ENCODE data around the gene C1orf53. TPM values are rescaled to one million over a fixed set of nuclear protein-coding genes. Genes with fewer than 3 reads are reported as not detected.

The C1orf53 gene
- total and polyA plus RNA-seq, 2 of the 4 experiments (the other 2 are of a cell fraction): 4.8 to 7.0 TPM

GRCh38 chr1:197921235-197922069 is 19.0 kb downstream of the C1orf53 start:
- no TSS peak for BruUV-seq (replicated peaks)
- Histone ChIP-seq H4K5ac (ENCODE audit: low read depth, low read length) (no peak overlapping the region), H4K8ac (ENCODE audit: low read depth in 2 of 2, low read length in 2 of 2) (no peak overlapping the region), H3K4me1 (ENCODE audit: control insufficient read depth, insufficient read depth, low read length) (no peaks in the 10 kb centered on the region; the same call in 1 of the 2 replicates), H3K18ac (ENCODE audit: low read depth, low read length) (no peak overlapping the region), H3K27ac (ENCODE audit: insufficient read depth, low read length) (no peak overlapping the region), H3K4me2 (ENCODE audit: low read depth, low read length) (no peak overlapping the region), H3K56ac (ENCODE audit: extremely low read depth, insufficient read depth, low read length) (no peak overlapping the region), H2AFZ (replicated peaks; ENCODE audit: low read length, poor library complexity) (no peak overlapping the region), H4K20me1 (ENCODE audit: insufficient read depth, low read length) (peaks cover 4% of the 10 kb centered on the region; the same call in 1 of the 2 replicates), H2BK15ac (ENCODE audit: low read depth, low read length) (no peak overlapping the region), H3K79me1 (ENCODE audit: low read depth in 1 of 2, low read length in 2 of 2) (no peaks in the 10 kb centered on the region), H2AK9ac (replicated peaks; ENCODE audit: low read depth, low read length, poor library complexity) (no peak overlapping the region), H3K9me3 (ENCODE audit: control insufficient read depth, insufficient read depth, low read length) (peaks cover 3% of the 10 kb centered on the region; the same call in 1 of the 2 replicates), H3K4ac (ENCODE audit: low read depth, low read length) (no peak overlapping the region), H2BK120ac (ENCODE audit: low read depth, low read length) (no peak overlapping the region), H3K9ac (ENCODE audit: low read depth, low read length) (no peak overlapping the region), H3K23ac (ENCODE audit: low read depth, low read length) (no peak overlapping the region), H3K27me3 (ENCODE audit: control insufficient read depth, insufficient read depth, low read length) (peaks cover 75% of the 10 kb centered on the region), H3K9me1 (ENCODE audit: insufficient read depth, low read length) (no peaks in the 10 kb centered on the region), H3K36me3 (ENCODE audit: control insufficient read depth, insufficient read depth, low read length) (no peaks in the 10 kb centered on the region), H4K91ac (ENCODE audit: insufficient read depth, low read depth, low read length) (no peak overlapping the region), H2BK5ac (ENCODE audit: low read depth, low read length, poor library complexity, severe bottlenecking) (no peak overlapping the region), H3K14ac (replicated peaks; ENCODE audit: low read depth, low read length) (no peak overlapping the region), H2BK20ac (ENCODE audit: low read depth, low read length) (no peak overlapping the region), H2AK5ac (ENCODE audit: low read depth, low read length) (no peak overlapping the region), H3K4me3 (ENCODE audit: insufficient read depth, low read depth, low read length) (no peak overlapping the region)
- TF ChIP-seq SMC3 (IDR thresholded peaks at IDR 0.05; ENCODE audit: low read depth, low read length) (no peak), MAFK (IDR thresholded peaks at IDR 0.05; ENCODE audit: low read depth, low read length) (no peak), MAZ (IDR thresholded peaks at IDR 0.05; ENCODE audit: borderline replicate concordance, low read depth, low read length) (no peak), FOS (IDR thresholded peaks at IDR 0.05; ENCODE audit: low read depth, low read length) (no peak)
- DNase-seq: no peak
- intact Hi-C loops (cut with micrococcal nuclease) (loop anchor here (5.0 kb wide), 1 partner anchor 546 kb away; no protein-coding TSS in a partner anchor), in situ Hi-C loops (cut with MboI; ENCODE audit: low sequenced_read_pairs) (loop anchor here (5.0 to 25.0 kb wide), 3 partner anchors 304 to 766 kb away; no protein-coding TSS in a partner anchor), dilution Hi-C loops (cut with HindIII; ENCODE audit: low sequenced_read_pairs, unreplicated experiment) (no loop called here)
- CTCF ChIA-PET: no interaction called here
- ATAC-seq (ENCODE audit: low read depth): no peak
- POLR2A ChIA-PET (ENCODE audit: unreplicated experiment): no interaction called here
- 60% methylated on average over 2 of the region's 33 CpGs; no CpG with 5 or more reads in 1 of the 2 experiments for WGBS, 2 experiments (ENCODE audit: extremely low coverage in 2 of 2, insufficient read length in 1 of 2)
